Hematopoietic multipotent progenitor cell (in vitro differentiated cells): ENCODE data around the gene PPOX. TPM values are rescaled to one million over a fixed set of nuclear protein-coding genes. Genes with fewer than 3 reads are reported as not detected.

Source experiments
- DNase-seq, 3 donors: peaks; one replicate each; pipeline ENCODE4 v3.0.0-alpha.2; 2011 to 2015; ENCODE audit warnings: low read depth in 2 of 3, low spot score in 2 of 3
- total RNA-seq: library from RNA; depleted of rRNA; stranded (reverse); fragments of >200 nt; gene quantifications from one replicate; pipeline ENCODE4 v1.2.3, GENCODE V29; 2012

PPOX gene
- total RNA-seq, 1 donor: 29.9 TPM

- no peak for DNase-seq
These were observed 7.5 kb downstream of the PPOX start for GRCh38 chr1:161173711-161174110.

DNA sequence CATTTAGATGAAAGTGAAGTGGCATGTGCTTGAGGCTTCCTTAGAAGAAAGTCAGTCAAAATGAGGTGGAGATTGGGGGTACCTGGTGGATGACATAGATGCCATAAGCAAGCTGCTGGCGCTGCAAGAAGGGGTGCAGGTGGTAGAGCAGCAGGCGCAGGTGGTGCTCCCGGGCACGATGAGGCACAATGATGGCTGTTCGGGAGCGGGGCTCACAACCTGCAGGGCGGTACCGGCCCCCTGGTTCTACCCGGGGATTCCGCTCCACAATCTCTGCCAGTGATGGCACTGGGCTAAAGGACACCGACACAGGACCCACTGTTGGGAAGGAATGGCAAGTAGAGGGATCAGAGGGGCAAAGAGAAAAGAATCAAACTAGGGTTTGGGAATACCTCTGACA is 8.7 kb downstream of the PPOX start:
- no peak for DNase-seq

- no peak for DNase-seq
These were observed 9.7 kb downstream of the PPOX start for GRCh38 chr1:161175771-161176453.

DNA sequence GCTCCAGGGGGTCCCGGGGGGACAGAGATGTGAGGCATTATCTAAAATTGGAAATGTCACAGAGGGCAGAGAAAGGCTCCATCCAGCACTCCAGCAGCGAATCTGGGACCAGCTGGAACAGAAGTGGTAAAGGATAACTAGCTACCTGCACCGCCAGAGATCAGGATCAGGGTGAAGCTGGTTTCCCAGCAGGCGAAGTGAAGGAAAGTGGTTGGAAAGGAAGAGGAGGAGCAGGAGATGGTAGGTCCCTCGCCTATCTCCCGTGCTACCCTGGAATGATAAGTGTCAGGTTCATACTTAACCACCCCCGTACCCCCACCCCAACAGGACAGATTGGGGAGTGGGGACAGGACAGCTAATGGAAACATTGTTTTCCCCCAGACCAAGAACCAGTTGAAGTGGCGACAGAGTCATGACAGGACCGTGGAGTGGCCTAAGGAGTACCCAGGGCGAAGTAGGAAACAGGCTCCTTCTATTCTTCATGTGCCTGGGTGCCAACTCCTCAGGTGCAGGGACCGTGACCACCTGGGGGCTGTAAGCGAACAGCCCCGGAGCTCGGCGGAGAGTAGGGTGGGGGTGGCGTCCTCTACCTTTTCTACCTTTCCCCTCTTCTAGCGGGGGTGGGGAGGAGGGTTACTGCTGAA is 10.4 kb downstream of the PPOX start:
- DNase-seq: no peak

DNA sequence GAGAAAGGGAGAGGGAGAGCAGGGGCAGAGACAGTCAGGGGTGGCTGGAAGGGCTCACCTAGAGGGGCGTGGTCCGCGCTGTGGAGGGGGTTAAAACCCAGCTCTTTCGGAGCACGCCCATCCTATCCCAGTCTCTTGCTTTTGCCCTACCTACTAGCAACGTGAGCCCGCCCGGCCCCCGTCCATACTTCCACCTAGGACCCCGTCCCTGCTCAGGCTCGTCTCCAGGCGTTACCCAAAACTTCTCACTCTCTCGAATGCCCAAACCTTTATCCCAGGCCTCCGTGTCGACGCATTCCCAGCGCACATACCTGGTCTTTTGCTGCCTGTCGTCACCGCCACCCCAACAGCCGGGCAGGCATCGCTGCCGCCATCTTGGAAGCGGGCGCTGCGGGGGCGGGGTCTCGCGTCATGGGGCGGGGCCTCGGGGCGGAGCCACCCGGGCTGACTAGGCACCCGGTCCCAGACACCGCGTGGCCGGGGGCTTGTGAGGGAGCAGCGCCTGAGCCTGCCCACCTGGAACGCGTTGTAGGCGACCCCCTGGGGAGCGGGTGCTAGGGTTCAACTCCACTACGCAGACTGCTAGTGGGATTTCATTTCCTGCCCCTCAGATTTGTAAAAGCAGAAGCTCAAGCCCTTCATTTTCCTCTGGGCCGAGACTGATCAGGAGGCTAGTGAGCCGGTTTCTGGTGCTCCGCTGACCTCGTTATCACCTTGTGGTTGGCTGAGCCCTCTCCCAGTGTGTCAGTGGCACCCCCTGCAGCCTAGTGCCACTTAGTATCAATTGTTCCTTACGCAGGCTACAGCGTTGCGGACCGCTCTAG is 11.1 kb downstream of the PPOX start, which contains the start of gene B4GALT3:
Gene B4GALT3, minus strand, starts transcription at position 396 of the 824 bp plus-strand sequence. CDS start 1,447 bp downstream, outside the sequence.
- DNase-seq: peak; percentile 81 to 87 (median 86)

- DNase-seq: no peak
These were observed 11.7 kb downstream of the PPOX start for GRCh38 chr1:161177936-161178244.

- no peak for DNase-seq
These were observed 13.5 kb downstream of the PPOX start for GRCh38 chr1:161179698-161180097.

DNA sequence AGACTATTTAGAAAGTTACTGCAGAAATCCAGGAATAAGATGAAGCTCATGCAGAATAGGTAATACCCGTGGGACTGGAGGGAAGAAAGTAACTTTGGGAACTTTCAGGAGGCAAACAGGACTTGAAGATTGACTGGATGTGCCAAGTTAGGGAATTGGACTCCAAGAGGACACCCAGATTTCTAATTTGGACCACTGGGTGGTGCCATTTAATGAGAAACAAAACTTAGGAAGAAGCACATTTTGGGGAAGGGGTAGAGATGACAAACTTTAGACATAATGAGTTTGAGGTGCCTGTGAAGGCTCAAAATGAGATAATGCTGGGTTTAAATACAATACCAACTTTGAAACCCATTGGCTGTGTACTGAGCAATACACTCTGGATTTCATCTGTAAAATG is 14.4 kb downstream of the PPOX start:
- peak in 1 of 3 donors; percentile 54 for DNase-seq

GRCh38 chr1:161182214-161182613 is 16.0 kb downstream of the PPOX start:
- peak in 1 of 3 donors; percentile 36 for DNase-seq

DNA sequence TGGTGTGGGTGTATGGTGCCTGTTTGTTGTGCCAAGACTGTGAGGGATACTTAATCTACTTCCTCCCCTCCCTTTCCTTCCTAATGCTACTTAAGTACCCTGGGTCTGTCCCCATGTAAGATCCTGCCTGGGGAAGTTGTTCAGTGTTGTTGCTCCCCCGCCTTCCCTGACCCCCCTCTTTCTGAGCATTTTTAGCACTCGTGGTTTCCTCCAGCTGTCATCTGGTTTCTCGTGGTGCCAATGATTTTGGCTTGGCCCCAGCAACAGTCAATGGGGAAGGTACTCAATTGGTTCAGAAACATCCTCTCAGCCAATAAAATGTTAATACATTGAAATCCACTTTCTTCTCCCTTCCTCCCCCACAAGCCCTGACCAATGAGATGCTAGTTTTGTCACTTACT is 19.1 kb downstream of the PPOX start:
- peak; percentile 54 to 99 (median 95) for DNase-seq

DNA sequence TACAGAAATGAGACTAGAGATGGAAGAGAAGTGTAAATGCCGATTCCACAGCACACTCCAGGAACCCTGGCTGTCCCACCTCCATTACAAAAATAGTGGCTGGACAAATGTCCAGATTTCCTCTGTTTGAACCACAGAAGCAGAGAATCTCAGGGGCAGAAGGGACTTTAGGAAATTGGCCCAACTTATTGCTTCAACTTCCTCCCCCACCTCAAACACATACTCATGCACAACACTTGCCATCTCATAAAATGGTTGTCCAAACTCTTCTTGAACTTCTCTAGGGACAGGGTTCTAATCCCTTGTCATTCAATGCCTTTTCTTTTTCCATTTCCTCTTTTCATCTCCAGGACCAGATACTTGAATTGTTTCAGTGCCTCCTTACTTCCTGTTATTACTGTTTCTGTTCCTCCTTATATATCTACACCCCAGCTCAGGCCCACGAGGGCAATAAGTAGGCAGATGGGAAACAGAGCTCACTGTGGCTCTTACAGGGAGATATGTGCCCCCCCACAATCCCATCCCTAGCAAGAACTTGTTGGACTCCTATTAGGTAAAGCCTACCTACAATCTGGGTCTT is 19.6 kb downstream of the PPOX start:
- DNase-seq: peak in 1 of 3 donors; percentile 45

DNA sequence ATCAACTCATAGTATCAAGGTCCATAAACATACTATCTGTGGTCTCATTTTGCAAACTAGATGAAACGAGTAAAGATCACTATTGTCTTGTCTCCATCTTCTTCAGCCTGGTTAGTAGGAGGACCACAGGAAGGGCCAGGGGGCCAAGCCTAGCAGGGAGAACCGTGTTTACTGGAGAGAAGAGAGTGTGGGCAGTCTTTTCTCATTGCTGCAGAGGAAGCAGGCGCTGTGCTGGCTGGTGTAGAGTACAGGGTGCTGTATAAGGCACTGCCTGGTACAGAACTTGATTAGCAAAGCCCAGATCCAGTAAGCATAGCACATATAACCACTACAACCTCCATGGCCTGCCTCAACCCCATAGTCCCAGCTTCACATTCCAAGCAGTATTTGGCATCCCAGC is 21.1 kb downstream of the PPOX start:
- DNase-seq: no peak

GRCh38 chr1:161188381-161188780 is 22.2 kb downstream of the PPOX start:
- no peak for DNase-seq

DNA sequence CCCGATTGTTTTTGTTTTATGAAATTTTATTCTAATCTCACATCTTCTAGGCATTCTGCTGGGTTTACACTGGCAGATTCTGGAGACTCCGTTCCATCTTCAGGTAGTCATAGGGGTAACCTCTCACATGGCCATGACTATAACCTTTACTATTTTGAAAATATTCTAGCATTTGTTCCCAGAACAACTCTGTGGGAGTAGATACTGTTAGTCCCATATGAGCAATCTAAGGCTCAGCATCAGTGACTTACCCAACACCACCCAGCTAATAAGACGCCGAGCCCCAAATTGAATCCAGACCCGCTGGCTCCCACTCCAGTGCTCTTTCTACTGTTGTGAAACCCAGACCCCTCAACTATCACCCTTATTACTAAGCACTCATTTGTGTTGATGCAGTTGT is 22.8 kb downstream of the PPOX start:
- DNase-seq: no peak

- no peak for DNase-seq
These were observed 24.8 kb downstream of the PPOX start for GRCh38 chr1:161190962-161191521.

DNA sequence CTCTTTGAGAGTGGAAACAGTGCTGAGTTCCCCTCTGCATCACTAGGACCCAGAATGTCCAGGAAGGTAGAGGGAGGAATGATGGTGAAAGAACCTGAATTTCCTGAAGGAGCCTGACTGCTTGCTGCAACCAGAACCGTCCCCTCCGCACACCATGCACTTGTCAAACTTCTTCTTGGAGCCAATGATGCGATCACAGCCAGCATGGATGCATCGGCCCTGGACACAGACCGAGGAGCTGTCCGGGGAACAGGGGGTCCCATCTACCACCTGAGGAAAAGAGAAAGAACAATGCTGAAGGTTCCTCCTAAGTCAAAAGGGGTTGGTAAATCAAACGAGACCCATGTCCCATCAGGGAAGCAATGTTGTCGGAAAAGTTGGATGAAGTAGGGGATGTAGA is 25.7 kb downstream of the PPOX start:
- no peak for DNase-seq

DNA sequence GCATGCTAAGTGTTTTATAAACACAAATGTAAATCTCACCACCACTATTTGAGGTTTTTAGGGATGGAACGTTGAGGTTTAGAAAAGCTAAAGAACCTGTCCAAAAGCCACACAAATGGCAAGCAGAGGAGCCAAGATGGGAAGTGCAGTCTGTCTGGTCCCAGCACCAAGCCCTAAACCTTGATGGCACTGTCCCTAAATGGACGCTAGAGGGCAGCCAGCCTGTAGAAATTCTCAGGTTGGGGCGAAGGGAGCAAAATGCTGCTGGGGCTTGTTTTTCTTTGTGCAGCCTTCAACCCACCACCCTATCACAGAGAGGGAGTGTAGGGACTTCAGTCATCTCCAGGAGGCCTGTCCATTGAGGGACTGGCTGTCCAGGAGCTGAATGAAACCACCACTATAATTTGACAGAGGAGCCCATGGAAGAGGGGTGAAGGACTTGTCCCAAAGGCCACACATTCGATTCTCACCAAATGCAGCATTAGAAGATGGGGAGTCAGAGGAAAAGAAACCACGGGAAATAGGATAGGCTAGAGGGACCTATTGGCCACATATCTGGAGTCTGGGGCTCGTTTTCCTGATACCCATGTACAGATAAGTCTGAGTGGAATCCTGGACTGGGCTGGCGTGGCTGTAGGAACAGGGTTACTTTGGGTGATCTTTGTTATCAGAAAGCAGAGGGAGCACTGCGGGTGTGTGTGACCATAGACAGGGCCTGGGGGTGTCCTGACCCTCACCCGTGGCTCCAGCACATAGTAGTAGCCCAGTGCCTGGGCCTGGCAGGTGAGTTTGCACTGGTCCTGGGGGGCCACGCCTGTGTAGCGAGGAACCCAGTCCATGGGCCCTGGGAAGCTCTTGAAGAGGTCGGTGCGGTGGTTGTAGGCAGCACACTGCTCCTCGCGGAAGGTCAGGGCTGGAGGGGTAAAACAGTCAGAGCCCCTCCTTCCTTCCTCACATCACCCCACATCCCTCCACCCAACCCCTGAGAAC is 26.5 kb downstream of the PPOX start:
- DNase-seq: peak in 2 of 3 donors; percentile 61 to 87

- no peak for DNase-seq
These were observed 27.5 kb downstream of the PPOX start for GRCh38 chr1:161193561-161194235.

- DNase-seq: no peak
These were observed 28.9 kb downstream of the PPOX start for GRCh38 chr1:161195171-161195570.
